Karpas-422 (cell line): Measurements from ENCODE around the gene RAB11FIP4. TPM values are rescaled to one million over a fixed set of nuclear protein-coding genes. Genes with fewer than 3 reads are reported as not detected.
"Not testable (repeated sequence)": the region's sequence is repeated elsewhere in the genome, so short reads cannot be mapped to it uniquely, and the experiment has no call there.

Experiments used
- DNase-seq: peaks from one replicate; pipeline ENCODE4 v3.0.0-alpha.2; 2015
- H2AFZ ChIP-seq: fragments of 200-600 bp; sonication (generic); 2 replicates; pipeline ENCODE4 v1.6.1; 2014; ENCODE audit warnings: antibody characterized with exemption, low read length, mixed read lengths
- H3K27ac ChIP-seq: fragments of 200-600 bp; sonication (generic); 2 replicates; pipeline ENCODE4 v1.5.1; 2014; ENCODE audit warnings: mild to moderate bottlenecking, low read length, moderate library complexity
- H3K27me3 ChIP-seq: fragments of 200-600 bp; sonication (generic); 2 replicates; pipeline ENCODE4 v1.6.1; 2014; ENCODE audit warnings: low read length, mixed read lengths
- H3K36me3 ChIP-seq: fragments of 200-600 bp; sonication (generic); 2 replicates; pipeline ENCODE4 v1.6.1; 2014; ENCODE audit warnings: low read length, mixed read lengths; ENCODE audit not compliant: insufficient read depth
- H3K4me1 ChIP-seq: fragments of 200-600 bp; sonication (generic); 2 replicates; pipeline ENCODE4 v1.6.1; 2014; ENCODE audit warnings: mild to moderate bottlenecking, low read length, mixed read lengths
- H3K4me2 ChIP-seq: fragments of 200-600 bp; sonication (generic); 2 replicates; pipeline ENCODE4 v1.6.1; 2014; ENCODE audit warnings: low read length, low read depth, mild to moderate bottlenecking; ENCODE audit not compliant: poor library complexity, severe bottlenecking
- H3K4me3 ChIP-seq: fragments of 200-600 bp; sonication (generic); 2 replicates; pipeline ENCODE4 v1.5.1; 2014; ENCODE audit warnings: mild to moderate bottlenecking, antibody characterized with exemption, low read length, mixed read lengths
- H3K79me2 ChIP-seq: fragments of 200-600 bp; sonication (generic); 2 replicates; pipeline ENCODE4 v1.6.1; 2014; ENCODE audit warnings: mild to moderate bottlenecking, low read length, mixed read lengths
- H3K9ac ChIP-seq: fragments of 200-600 bp; sonication (generic); 2 replicates; pipeline ENCODE4 v1.6.0; 2014; ENCODE audit warnings: low read length
- H3K9me2 ChIP-seq: fragments of 200-600 bp; sonication (generic), shearing (Covaris generic); replicated peaks from 2 replicates; pipeline ENCODE4 v1.6.0; 2014; ENCODE audit warnings: mild to moderate bottlenecking, low read length, moderate library complexity; ENCODE audit not compliant: insufficient read depth
- H3K9me3 ChIP-seq: fragments of 300-700, 200-600 bp; sonication (generic); 2 replicates; pipeline ENCODE4 v1.6.1; 2014; ENCODE audit warnings: low read length, mixed read lengths
- H4K20me1 ChIP-seq: fragments of 200-600 bp; sonication (generic); 2 replicates; pipeline ENCODE4 v1.6.1; 2014; ENCODE audit warnings: mild to moderate bottlenecking, antibody characterized with exemption, low read length, low read depth; ENCODE audit not compliant: insufficient read depth
- total RNA-seq: library from RNA; depleted of rRNA; stranded (reverse); fragments of >200 nt; shearing (Covaris generic); gene quantifications from 2 replicates; pipeline ENCODE4 v1.2.3, GENCODE V29; 2014; ENCODE audit warnings: low replicate concordance

The RAB11FIP4 gene
- total RNA-seq, 1 experiment from 2014 or later = 3.6 TPM

DNA sequence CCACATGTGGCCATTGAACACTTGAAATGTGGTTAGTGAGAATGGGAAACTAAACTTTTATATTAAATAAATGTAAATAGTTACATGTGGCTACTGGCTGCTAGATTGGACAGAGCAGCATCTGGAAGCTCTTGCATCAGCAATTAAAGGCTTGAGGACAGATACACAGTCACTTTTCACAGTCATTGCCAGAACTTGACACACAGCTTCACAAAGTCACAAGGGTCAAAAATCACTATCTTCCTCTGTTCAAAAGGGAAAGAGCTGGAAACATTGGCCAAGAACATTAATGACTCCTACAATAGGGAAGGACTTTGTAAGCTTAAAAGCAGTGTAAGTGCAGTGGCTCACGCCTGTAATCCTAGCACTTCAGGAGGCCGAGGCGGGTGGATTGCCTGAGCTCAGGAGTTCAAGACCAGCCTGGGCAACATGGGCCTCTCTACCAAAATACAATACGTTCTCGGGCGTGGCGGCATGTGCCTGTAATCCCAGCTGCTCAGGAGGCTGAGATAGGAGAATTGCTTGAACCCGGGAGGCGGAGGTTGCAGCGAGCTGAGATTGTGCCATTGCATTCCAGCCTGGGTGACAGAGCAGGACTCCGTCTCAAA is 8.7 kb upstream of the RAB11FIP4 start:
- peaks cover 11% of the 10 kb centered on the region; the same call in 1 of the 2 replicates for H3K36me3 ChIP-seq
- not testable (repeated sequence) for H3K4me2 ChIP-seq, H3K9me2 ChIP-seq, H2AFZ ChIP-seq, H3K4me3 ChIP-seq, DNase-seq, H4K20me1 ChIP-seq, H3K79me2 ChIP-seq, H3K4me1 ChIP-seq, H3K27ac ChIP-seq, H3K27me3 ChIP-seq, H3K9me3 ChIP-seq, H3K9ac ChIP-seq

DNA sequence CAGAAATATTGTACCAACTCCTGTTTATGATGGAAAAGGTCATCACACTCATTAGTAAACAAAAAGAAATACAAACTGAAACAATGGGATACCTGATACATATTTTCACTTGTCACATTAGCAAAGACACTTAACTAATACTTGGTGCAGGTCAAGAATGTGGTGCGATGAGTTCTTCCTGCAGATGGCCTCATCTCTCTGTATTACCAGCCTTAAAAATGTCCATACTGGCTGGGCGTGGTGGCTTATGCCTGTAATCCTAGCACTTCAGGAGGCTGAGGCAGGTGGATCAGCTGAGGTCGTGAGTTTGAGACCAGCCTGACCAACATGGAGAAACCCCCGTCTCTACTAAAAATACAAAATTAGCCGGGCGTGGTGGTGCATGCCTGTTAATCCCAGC is 8.0 kb upstream of the RAB11FIP4 start:
- H3K27ac ChIP-seq, H3K9me2 ChIP-seq, H3K9ac ChIP-seq, H3K36me3 ChIP-seq, H3K4me3 ChIP-seq, H3K4me2 ChIP-seq, H3K79me2 ChIP-seq, H3K27me3 ChIP-seq, H3K9me3 ChIP-seq, H2AFZ ChIP-seq, DNase-seq, H4K20me1 ChIP-seq, H3K4me1 ChIP-seq: not testable (repeated sequence)

DNA sequence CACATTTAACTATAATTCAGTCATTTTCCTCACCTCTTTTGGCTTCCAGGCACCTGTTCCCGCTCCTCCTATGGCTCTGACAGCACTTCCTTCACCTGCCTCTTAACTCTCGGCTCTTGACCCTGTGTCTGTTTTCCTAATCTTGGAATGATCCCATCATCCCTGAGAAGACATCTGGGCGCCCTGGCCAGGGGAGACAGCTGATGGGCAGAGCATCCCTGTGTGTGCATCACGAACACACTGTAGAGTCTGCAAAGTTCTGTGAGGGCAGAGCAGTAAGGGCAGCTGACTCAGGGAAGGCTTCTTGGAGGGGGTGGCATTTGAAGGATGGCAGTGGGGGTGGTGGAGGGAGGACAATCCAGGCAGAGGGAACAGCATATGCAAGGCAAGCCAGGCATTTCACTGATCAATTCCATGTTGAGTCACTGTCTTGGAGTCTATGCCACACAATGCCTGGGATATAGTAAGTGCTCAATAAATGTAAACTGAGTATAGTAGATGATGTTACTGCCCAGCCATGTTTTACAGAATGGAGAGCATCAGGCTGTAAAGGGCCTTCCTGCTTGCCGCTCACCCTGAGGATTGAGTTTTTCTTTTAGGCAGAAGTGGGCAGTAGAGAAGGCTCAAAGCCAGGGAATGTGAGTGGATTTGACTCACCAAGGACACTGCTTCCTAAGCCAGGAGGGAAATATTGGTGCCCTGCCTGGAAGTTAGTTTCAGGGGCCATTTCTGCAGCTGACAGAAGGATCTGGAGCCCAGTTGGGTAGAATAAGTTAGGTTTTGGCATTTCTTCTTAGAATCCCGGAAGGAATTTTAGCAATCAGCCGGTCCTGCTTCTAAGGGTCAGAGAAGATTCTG is 5.8 kb upstream of the RAB11FIP4 start:
- no peaks in the 10 kb centered on the region for H3K4me1 ChIP-seq
- no peak overlapping the region for H3K9ac ChIP-seq
- H3K9me3 ChIP-seq = no peaks in the 10 kb centered on the region
- no peaks in the 10 kb centered on the region for H4K20me1 ChIP-seq
- no peak overlapping the region for H3K4me2 ChIP-seq
- no peaks in the 10 kb centered on the region for H3K9me2 ChIP-seq
- H2AFZ ChIP-seq = no peak overlapping the region
- H3K27ac ChIP-seq = no peak overlapping the region
- H3K79me2 ChIP-seq = no peaks in the 10 kb centered on the region
- no peaks in the 10 kb centered on the region; the same call in 1 of the 2 replicates for H3K36me3 ChIP-seq
- DNase-seq = no peak
- H3K4me3 ChIP-seq = no peak overlapping the region
- H3K27me3 ChIP-seq = no peaks in the 10 kb centered on the region

DNA sequence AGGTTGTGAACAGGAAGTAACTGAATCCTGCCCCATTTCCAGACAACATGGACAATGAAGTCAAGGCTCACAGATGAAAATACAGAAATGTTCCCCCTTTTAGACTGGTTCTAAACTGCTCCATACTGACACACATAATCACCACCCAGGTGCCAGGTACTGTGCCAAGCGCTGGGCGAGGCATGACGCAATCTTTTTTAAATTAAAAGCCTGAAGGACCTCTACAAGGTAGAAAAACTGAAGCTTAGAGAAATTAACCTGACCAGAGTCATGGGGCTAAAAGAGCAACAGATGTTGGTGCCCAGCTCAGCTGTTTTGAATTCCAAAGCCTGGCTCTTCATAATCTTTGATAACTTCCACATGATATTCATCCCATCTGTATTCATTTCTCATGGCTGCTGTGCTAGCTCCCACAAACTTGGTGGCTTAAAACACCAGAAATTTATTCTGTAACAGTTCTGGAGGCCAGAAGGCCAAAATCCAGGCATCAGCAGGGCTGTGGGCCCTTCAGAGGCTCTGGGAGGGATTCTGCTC is 4.9 kb upstream of the RAB11FIP4 start:
- Histone ChIP-seq H4K20me1 (no peaks in the 10 kb centered on the region), H3K4me1 (no peaks in the 10 kb centered on the region), H3K9ac (no peak overlapping the region), H3K27ac (no peak overlapping the region), H3K4me3 (no peak overlapping the region), H3K36me3 (no peaks in the 10 kb centered on the region; the same call in 1 of the 2 replicates), H3K9me2 (no peaks in the 10 kb centered on the region), H3K4me2 (no peak overlapping the region), H3K27me3 (no peaks in the 10 kb centered on the region), H2AFZ (no peak overlapping the region), H3K9me3 (no peaks in the 10 kb centered on the region), H3K79me2 (no peaks in the 10 kb centered on the region)
- DNase-seq = no peak

DNA sequence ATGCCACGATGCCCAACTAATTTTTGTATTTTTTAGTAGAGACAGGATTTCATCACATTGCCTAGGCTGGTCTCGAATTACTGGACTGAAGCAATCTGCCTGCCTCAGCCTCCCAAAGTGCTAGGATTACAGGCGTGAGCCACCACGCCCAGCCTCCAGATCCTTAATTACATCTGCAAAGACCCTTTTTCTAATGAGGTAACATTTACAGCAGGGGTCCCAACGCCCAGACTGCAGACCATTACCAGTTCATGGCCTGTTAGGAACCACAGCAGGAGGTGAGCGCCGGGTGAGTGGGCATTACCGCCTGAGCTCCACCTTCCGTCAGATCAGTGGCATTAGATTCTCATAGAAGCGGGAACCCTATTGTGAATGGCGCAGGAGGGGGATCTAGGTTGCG is 4.0 kb upstream of the RAB11FIP4 start:
- Histone ChIP-seq H3K4me2 (no peak overlapping the region), H2AFZ (no peak overlapping the region), H3K9me3 (no peaks in the 10 kb centered on the region), H3K27me3 (no peaks in the 10 kb centered on the region), H3K4me3 (no peak overlapping the region), H3K27ac (no peak overlapping the region), H4K20me1 (no peaks in the 10 kb centered on the region), H3K4me1 (no peaks in the 10 kb centered on the region), H3K9me2 (no peaks in the 10 kb centered on the region), H3K36me3 (no peaks in the 10 kb centered on the region; the same call in 1 of the 2 replicates), H3K9ac (no peak overlapping the region), H3K79me2 (no peaks in the 10 kb centered on the region)
- no peak for DNase-seq

DNA sequence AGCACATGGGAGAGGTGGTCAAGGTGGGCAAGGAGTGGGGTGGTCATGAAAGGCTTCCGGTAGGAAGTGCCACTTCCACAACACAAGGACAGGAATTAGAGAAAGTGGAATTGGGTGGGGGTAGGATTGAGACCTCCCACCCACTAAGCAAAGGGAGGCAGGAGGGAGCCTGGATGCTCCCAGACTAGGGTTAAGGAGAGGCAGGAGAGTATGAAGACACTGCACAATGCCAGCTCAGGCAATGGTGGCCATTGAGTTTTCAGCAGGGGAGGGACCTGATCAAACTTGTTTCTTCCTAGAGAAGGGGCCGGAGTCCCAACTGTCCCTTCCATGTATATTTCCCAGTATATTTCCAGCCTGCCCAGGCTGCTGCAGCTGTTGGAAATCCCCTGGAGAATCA is 3.1 kb upstream of the RAB11FIP4 start:
- no peak overlapping the region for H3K27ac ChIP-seq
- no peaks in the 10 kb centered on the region for H3K9me3 ChIP-seq
- no peaks in the 10 kb centered on the region for H3K4me1 ChIP-seq
- H4K20me1 ChIP-seq = no peaks in the 10 kb centered on the region
- H2AFZ ChIP-seq = no peak overlapping the region
- H3K36me3 ChIP-seq = no peaks in the 10 kb centered on the region
- H3K9ac ChIP-seq = no peak overlapping the region
- no peak for DNase-seq
- no peaks in the 10 kb centered on the region for H3K79me2 ChIP-seq
- H3K27me3 ChIP-seq = no peaks in the 10 kb centered on the region
- no peak overlapping the region for H3K4me2 ChIP-seq
- no peaks in the 10 kb centered on the region for H3K9me2 ChIP-seq
- H3K4me3 ChIP-seq = no peak overlapping the region

DNA sequence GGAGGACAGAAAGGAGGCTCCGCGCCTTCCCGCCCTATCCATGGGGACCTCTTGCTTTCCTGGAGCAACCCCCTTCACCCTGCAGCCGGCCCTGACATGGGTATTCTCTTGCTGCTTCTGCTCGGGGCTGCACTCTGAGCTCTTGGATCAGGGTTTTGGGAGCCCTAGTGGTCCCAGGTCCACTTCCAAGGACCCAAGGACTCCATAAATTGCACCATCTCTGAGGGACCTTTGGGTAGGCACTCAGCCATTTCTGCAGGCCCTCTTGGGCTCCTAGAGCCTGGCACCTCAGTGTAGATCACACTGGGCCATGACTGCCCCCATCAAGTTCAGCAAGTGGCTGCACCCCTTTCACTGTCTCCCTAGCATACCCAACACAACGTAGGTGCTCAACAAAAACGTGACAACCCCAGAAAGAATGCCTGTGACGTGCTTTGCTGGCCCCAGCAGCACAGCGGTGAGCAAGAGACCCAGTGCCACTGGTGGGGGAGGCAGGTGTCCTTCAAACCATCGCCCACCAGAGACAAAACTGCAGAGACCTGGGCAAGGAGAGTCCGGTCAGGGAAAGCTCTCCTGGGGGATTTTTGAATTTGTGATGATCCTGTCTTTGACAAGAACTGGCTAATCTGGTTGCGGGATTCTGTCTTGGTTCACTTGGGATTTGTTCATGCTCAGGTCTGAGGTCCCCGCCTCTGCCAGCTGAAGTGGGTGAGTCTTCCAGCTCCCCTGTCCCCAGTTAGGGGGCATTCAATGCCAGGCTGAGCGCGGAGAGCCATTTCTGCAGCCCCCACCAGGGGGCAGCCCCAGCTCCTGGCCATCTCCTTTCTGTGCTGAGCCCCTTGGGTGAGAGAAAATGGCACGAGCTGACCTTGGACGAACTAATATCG is 2.5 kb upstream of the RAB11FIP4 start:
- no peaks in the 10 kb centered on the region for H3K36me3 ChIP-seq
- H4K20me1 ChIP-seq = no peaks in the 10 kb centered on the region; the same call in 1 of the 2 replicates
- H3K4me2 ChIP-seq = no peak overlapping the region
- H2AFZ ChIP-seq = no peak overlapping the region
- no peaks in the 10 kb centered on the region for H3K9me3 ChIP-seq
- H3K27ac ChIP-seq = no peak overlapping the region
- H3K9me2 ChIP-seq = no peaks in the 10 kb centered on the region
- no peaks in the 10 kb centered on the region for H3K79me2 ChIP-seq
- H3K4me1 ChIP-seq = no peaks in the 10 kb centered on the region
- no peak overlapping the region for H3K9ac ChIP-seq
- no peak overlapping the region for H3K4me3 ChIP-seq
- peak; percentile 63 for DNase-seq
- no peaks in the 10 kb centered on the region for H3K27me3 ChIP-seq
